Jurkat, Clone E6-1 (cell line): ENCODE results near the gene PHACTR4.
A peak's percentile ranks its signal among the peaks of the same experiment; 100 is the strongest.
"Not testable (repeated sequence)": the region's sequence is repeated elsewhere in the genome, so short reads cannot be mapped to it uniquely, and the experiment has no call there.

Experiments
- DNase-seq: peaks from one replicate; pipeline ENCODE4 v3.0.0-alpha.2; 2011; ENCODE audit warnings: low read depth, low spot score
- H3K4me3 ChIP-seq: 2 replicates; pipeline ENCODE4 v1.5.1; 2011; ENCODE audit warnings: mild to moderate bottlenecking, low read length, control low read depth, moderate library complexity

The PHACTR4 gene

DNA sequence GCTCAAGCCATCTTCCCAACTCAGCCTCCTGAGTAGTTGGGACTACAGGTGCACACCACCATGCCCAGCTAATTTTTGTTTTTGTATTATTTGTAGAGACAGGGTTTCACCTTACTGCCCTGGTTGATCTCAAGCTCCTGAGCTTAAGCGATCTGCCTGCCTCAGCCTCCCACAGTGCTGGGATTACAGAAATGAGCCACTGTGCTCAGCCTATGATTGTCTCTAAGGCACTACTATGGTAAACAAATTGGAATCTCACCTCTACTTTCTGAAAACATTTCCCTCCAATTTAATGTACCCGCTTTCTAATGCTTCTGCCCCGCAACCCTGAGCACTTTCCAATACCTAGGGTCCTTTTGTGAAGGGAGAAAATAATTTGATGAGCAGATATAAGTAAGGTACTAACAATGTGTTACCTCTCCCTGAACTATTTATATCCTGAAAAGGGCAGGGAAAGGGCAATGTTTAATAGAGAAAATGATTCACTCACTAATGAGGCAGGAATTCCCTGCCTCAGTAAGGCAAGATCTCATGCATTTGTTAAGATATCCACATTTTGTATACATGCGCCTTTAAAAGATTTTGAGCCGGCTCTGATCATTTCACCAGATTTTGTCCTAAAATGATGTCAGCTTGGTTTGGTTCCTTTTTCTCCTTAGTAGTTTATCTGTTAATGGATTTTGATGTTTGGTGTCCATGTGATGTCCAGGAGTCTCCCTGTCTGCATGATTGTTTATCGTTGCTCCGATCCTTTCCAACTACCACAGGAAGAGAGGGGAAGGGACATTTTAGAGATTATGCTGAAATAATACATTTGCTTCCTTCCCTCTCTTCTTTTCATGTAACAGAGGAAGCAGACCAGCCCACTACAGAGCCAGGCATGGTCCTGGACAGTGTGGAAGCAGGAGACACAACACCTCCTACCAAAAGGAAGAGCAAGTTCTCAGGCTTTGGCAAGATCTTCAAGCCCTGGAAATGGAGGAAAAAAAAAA is 89.0 kb downstream of the PHACTR4 start:
- DNase-seq = no peak
- H3K4me3 ChIP-seq = no peak overlapping the region

DNA sequence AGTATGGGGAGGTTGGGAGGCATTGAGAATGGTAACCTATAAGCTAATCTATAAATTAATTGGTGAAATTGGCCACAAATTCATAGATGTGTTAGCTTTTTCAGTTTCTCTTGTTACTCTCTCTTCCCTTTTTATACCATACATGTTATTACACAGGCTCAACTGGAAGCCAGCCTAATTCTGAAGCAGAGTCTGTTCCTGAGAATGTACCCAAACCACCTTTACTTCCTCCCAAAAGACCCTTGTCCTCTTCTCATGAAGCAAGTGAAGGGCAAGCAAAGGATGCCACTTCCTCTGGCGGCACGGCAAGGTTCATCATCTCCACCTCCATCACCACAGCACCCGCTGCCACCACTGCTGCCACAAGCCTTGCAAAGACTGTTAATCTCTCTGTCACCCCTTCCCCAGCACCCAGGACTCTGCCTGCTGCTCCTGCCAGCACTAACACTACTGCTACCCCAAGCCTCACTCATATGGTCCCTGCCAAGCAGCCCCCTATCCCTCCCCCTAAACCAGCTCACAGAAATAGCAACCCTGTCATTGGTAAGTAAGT is 96.8 kb downstream of the PHACTR4 start:
- no peak overlapping the region for H3K4me3 ChIP-seq
- DNase-seq = peak; percentile 50

DNA sequence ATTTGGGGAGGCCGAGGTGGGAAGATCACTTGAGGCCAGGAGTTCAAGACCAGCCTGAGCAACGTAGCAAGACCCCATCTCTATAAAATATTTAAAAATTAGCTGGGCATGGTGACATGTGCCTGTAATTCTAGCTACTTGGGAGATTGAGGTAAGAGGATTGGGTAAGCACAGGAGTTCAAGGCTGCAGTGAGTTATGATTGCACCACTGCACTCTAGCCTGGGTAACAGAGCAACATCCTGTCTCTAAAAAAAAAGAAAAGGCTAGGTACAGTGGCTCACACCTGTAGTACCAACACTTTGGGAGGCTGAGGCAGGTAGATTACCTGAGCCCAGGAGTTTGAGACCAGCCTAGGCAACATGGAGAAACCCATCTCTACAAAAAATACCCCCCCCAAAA is 100.6 kb downstream of the PHACTR4 start:
- H3K4me3 ChIP-seq = no peak overlapping the region
- no peak for DNase-seq

DNA sequence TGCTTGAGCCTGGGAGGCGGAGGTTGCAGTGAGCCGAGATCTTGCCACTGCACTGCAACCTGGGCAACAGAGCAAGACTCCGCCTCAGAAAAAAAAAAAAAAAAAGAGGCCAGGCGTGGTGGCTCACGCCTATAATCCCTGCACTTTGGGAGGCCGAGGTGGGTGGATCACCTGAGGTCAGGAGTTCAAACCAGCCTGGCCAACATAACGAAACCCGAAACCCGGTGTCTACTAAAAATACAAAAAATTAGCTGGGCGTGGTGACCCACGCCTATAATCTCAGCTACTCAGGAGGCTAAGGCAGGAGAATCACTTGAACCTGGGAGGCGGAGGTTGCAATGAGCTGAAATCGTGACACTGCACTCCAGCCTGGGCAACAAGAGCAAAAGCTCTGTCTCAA is 110.0 kb downstream of the PHACTR4 start:
- not testable (repeated sequence) for H3K4me3 ChIP-seq, DNase-seq

DNA sequence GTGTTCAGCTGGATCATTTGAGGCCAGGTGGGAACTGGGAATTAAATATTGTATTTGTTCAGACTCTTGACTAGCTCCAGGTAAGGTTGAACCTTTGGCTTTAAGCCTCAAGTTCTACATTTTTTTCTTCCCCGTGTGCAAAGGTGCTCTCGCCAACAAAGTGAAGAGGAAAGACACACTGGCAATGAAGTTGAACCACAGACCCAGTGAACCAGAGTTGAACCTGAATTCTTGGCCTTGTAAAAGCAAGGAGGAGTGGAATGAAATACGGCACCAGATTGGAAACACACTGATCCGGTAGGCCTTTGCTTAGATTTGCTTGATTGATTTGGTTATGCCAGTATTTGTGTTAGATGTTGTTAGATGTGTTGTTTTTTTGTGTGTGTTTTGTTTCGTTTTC is 110.8 kb downstream of the PHACTR4 start:
- DNase-seq = no peak
- H3K4me3 ChIP-seq = no peak overlapping the region

DNA sequence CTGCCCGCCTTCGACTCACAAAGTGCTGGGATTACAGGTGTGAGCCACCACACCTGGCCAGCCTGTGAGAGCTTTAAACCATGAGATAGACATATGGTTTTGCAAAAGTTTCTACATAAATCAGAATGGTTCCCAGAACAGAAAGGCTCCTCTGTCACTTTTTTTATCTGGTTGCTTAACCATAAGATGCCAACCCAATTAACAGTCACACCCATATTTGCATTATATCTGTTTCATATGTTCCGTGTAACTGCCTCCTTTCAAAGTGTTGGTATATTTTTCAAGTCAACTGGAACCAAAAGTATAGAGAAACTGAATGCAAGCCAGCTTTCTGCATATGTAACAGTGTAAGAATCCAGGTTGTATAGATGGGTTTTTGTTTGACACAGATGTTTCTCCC is 112.6 kb downstream of the PHACTR4 start:
- H3K4me3 ChIP-seq = no peak overlapping the region
- no peak for DNase-seq

DNA sequence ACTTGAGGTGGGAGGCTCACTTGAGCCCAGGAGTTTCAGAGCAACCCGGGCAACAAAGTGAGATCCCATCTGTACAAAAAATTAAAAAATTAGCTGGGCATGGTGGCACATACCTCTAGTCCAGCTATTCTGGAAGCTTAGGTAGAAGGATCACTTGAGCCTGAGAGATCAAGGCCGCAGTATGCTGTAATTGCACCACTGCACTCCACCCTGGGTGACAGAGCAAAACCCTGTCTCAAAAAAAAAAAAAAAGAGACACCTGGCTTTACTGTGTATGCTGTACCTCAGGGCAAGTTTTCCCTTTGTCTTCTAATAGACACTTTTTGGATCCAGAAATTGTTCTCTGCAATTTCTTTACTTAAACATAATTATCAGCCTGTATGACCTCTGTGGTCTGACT is 113.2 kb downstream of the PHACTR4 start:
- DNase-seq = no peak

DNA sequence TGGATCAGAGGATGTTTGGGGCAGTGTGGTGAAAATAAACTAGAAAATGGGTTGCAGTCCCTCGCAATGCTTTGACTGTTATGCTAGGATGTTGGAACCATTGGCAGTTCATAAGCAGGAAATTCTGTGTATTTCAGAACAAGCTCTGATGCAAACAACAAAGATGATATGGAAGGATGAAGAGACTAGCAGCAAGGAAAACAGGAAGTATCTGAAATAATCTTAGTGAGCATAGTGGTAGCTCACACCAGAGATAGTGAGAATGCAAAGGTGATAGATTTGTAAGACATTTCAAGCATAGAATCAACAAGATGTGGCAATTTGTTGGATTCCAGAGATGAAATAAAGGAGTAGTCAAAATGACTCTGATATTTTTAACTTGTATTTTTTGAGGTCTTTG is 125.2 kb downstream of the PHACTR4 start:
- DNase-seq = no peak
- no peak overlapping the region for H3K4me3 ChIP-seq

More for the DNA sequence above, 113.2 kb downstream of the PHACTR4 start:
- no peak overlapping the region for H3K4me3 ChIP-seq

DNA sequence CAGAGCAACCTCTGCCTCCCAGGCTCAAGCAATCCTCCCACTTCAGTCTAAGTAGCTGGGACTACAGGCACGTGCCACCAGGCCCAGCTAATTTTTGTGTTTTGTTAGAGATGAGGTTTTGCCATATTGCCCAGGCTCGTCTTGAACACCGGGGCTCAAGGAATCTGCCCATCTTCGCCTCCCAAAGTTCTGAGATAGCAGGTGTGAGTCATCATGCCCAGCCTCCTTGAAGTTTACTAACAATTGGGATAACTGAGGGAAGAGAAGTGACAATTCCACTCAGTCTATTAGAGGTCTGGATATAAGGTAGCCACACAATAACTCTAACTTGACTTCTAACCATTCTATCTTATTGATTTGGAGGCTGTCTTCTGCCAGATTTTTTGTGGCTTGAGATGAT is 130.0 kb downstream of the PHACTR4 start:
- no peak for DNase-seq
- no peak overlapping the region for H3K4me3 ChIP-seq

DNA sequence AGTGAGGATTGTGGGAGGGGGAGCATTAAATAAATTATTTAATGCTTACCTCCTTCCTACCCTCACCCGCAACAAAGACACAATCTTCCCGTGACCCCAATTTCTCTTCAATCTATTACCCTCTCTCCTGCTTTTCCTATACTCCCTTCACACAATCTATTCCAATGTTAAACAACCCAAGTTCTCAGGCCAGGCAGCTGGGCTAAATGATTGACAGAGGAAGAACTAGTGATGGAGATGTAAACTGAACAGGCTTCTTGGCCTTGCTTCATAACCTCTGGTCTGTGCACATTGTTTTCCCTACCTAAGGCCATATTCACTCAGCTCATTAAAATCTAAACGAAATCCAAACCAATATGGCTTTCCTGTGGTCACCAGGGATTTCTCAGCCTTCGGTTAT is 132.4 kb downstream of the PHACTR4 start:
- DNase-seq = no peak
- no peak overlapping the region for H3K4me3 ChIP-seq

DNA sequence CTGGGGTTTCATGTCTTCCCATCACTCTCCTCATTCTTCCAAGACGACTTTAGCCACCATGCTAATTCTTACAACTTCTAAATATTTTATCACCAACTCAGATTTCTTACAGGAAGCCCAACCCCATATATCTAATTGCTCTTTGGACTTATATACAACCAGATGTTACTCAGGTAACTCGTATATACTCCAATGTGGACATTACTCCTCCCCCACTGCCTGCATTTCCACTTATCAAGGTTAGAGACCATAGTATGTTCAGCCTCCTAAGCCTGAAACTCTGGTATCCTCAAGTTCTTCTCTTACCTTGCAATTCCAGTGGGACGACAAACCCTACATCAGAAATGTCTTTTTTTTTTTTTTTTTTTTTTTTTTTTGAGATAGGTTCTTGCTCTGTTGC is 133.6 kb downstream of the PHACTR4 start:
- no peak for DNase-seq

DNA sequence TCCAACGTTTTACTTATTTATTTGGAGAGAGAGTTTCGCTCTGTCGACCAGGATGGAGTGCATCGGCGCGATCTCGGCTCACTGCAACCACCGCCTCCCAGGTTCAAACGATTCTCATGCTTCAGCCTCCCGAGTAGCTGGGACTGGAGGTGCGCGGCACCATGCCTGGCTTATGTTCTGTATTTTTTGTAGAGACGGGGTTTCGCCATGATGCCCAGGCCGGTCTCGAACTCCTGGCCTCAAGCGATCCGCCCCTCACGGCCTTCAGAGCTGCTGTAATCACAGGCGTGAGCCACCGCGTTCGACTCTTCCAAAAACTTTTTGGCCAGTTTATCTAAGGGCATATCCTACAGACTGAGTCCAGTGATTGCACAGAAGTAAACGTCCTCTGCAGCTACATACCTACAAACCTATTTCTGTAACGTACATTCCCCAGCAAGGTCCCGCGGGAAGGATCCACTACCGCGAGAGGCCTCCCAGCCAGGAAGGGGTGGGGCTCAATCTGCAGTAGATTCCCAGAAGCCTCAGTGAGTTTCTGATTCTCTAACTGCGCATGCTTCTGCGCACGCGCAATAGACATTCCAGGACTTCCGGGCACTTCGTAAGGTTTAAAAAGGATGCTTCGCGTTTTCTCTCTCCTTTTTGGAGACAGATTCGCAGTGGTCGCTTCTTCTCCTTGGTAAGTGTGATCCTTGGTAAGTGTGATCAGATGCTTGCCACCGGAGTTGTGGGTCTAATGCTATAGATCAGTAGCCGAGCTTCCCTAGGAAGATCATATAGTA is 136.1 kb downstream of the PHACTR4 start, which contains the start of gene RCC1:
Gene RCC1, plus strand, starts transcription at position 638 of the 782 bp plus-strand sequence. CDS start 23,824 bp downstream, outside the sequence.
- peak; percentile 99 for DNase-seq
- H3K4me3 ChIP-seq = peak within 1 kb of the TSS; percentile 88

More for the DNA sequence above, 133.6 kb downstream of the PHACTR4 start:
- H3K4me3 ChIP-seq = no peak overlapping the region

DNA sequence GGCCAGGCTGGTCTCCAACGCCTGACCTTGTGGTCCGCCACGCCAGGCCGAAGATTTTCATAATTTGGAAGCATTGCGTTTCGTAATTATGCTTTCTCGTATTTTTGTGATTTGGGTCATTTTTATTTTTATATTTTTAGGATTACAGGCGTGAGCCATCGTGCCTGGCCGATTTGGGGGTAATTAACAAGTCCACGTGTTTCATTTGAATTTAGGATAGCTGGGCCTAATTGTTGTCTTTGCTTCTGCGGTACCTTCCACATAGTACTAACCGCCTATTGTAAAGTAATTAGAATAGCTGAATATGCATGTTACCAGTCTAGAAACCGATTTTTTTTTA is 137.3 kb downstream of the PHACTR4 start:
- DNase-seq = no peak
- peak overlapping the region; percentile 88 for H3K4me3 ChIP-seq

DNA sequence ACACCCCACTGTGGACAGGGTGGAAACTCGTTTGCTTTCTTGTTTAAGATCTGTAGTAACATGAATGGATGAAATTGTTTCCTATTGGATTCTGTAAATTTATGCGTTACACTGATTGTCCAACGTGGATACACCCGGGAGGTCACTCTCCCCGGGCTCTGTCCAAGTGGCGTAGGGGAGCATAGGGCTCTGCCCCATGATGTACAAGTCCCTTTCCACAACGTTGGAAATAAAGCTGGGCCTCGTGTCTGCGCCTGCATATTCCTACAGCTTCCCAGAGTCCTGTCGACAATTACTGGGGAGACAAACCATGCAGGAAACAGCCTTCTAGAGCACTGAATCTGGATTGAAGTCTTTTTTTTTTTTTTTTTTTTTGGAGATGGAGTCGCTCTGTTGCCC is 137.7 kb downstream of the PHACTR4 start:
- DNase-seq = no peak
- peak overlapping the region; percentile 88 for H3K4me3 ChIP-seq

DNA sequence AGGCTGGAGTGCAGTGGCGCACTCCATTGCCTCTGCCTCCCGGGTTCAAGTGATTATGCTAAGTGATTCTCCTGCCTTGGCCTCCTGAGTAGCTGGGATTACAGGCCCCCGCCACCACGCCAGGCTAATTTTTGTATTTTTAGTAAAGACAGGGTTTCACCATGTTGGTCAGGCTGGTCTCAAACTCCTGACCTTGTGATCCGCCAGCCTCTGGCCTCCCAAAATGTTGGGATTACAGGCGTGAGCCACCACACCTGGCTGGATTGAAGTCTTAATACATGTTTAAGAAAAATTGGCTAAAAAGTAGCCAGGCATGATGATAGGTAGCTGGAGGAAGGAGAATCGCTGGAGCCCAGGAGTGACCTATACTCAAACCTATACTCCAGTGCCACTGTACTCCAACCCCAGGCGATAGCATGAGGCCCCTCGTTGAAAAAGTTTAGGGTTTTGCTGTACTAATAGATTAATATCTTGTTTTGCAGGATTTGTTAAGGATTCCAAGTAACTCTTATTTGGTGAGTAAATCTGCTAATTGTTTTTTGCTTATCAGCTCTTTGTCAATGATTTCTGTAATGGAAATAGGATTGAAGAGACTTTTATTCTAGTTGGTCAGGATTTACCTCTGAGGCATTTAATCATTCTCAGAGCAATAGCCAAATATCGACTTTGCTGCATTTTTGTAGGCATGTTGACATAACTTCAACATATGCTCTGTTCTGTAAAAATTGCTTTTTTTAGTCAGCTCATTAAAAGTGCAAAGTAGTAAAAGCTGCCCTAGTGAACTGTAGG is 138.3 kb downstream of the PHACTR4 start:
- DNase-seq = no peak

DNA sequence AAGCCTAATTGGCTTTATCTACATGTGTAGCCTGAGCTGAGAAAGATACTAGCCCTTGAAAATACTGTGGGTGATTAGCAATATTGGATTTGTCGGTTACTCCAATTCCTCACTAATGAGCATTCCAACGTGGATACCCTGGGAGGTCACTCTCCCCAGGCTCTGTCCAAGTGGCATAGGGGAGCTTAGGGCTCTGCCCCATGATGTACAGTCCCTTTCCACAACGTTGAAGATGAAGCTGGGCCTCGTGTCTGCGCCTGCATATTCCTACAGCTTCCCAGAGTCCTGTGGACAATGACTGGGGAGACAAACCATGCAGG is 138.9 kb downstream of the PHACTR4 start:
- peak overlapping the region; percentile 88 for H3K4me3 ChIP-seq
- no peak for DNase-seq

More for the DNA sequence above, 138.3 kb downstream of the PHACTR4 start:
- peak overlapping the region; percentile 88 for H3K4me3 ChIP-seq

DNA sequence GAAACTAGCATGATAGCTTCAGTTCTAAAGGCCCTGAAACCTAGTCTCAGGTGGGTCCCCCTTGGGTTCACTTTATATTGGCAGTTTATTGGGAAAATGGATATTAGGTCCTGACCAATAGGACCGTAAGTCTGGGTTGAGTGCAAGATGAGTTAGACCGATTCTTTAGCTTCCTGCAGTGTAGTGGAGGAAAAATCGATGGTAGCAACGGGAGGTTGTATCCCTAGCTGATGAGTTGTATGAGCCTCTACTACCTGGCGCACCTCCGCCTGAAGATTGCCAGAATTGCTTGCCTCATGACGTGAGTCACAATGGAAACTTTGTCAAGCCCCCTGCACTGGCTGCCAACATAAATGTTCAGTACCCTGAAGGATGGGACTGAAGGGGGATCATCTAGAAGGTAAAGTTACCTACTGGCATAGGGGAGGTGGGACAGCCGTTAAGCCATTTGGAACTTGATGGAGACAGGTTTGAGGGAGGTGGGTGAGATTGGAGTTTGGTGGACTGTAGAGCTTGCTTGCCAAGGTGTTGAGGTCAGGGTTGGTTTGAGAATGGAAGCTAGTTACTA is 140.2 kb downstream of the PHACTR4 start:
- DNase-seq = no peak
- no peak overlapping the region for H3K4me3 ChIP-seq

DNA sequence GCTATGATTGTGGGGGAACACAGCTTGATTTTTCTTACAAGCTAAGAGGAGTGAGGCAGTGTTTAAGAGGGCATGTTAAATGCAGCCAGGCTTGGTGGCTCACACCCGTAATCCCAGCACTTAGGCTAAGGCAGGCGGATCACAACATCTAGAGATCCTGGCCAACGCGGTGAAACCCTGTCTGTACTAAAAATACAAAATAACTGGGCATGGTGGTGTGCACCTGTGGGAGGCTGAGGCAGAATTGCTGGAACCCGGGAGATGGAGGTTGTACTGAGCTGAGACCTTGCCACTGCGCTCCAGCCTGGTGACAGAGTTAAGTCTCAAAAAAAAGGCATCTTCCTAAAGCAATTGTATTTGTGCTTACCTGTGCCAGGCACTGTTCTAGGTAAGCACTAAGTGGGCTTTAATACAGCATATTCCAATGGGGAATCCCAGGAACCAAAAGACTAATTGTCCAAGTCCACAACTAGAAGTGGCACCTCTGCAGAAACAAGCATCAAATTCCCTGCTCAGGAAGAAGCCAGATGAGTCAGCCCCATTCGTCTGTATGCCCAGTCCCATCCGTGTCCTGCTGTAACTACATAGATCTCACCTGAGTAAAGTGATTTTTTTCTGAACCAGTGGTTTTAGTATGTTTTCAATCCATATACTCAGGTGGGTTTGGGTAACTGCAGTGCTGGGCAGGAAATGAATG is 140.9 kb downstream of the PHACTR4 start:
- no peak overlapping the region for H3K4me3 ChIP-seq
- no peak for DNase-seq
